M059J (cell line): ENCODE data around the gene SLC47A1. TPM values are rescaled to one million over a fixed set of nuclear protein-coding genes. Genes with fewer than 3 reads are reported as not detected.

Experiments
- DNase-seq: peaks from one replicate; pipeline ENCODE4 v3.0.0-alpha.2; 2012; ENCODE audit warnings: low read depth
- total RNA-seq: library from RNA; depleted of rRNA; stranded (reverse); fragments of >200 nt; shearing (Covaris generic); gene quantifications from 2 replicates; pipeline ENCODE4 v1.2.3, GENCODE V29; 2014; rRNA removed

The SLC47A1 gene
- total RNA-seq, 1 experiment from 2014 or later = 0.02 TPM

DNA sequence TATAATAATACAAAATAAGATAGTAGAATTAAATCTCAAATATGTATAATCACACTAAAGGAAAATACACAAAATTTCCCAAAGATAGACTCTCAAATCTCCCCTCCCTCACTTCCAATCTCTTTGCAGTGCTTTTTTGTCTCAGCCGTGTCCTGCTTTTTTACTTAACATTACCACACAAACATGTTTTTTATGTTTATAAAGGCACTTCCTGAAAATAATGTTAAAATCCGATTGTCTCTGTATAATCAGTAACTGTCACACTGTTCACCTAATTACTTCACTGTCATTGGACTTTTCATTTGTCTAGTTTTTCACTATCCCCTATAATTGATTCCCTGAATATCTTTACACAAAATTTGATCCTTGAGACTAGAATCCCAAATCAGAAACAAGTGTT lies 76.7 kb downstream of the SLC47A1 start:
- DNase-seq = no peak

GRCh38 chr17:19610879-19611278 lies 77.2 kb downstream of the SLC47A1 start:
- no peak for DNase-seq

DNA sequence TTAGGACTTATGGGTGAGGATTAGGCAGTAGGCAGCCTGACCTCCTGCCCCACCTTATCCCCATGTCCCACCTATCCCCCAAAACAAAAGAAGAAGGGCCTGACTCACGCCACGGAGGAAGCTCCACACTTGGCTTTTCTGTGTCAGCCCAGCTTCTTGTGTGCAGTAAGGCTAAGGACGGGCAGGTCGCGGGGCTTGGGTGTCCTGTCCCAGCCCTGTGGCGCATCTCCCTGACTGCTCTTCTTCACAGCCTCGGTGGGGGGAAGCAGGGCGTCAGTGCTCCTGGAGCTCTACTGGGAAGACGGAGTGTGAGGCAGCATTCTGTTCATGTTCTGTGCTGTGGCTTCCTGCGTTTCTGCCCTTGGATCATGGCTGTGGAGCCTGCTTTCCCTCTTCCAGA lies 80.3 kb downstream of the SLC47A1 start:
- DNase-seq = no peak

DNA sequence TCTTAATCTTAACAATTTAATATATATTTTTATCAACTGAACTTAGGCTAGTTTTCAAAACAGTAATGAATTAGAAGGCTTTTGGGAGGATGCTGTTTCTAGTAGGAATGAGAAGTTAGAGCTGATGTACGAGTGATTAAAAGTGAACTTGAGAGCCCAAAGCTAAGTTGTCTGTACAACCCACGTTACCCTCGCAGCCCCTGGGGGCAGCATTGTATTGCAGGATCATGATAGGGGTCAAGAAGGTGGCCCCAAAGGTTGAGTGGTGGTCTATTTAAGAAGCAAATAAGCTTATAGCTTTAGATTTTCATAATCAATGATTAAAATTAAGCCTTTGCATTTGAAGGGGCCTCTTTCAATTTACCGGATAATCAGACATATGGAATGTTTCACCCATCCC lies 81.2 kb downstream of the SLC47A1 start:
- DNase-seq = no peak

DNA sequence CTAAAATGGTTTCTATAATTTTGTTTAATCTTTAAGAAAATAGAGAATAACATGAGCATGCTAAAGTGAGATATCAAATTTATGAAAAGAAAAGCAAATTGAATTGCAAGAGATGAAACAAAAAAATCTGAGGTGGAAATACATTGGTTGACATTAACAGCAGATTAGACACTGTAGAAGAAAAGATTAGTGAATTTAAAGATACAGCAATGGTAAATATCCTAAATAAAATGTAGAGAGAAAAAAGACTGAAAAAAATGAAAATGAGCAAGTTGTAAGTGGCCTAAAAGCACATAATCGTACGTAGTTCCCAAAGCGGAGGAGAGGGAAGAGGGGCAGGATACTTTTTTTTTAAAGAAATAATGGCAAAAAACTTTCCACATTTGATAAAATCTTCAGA lies 84.4 kb downstream of the SLC47A1 start:
- no peak for DNase-seq

GRCh38 chr17:19619705-19620325 lies 86.2 kb downstream of the SLC47A1 start:
- DNase-seq = no peak

DNA sequence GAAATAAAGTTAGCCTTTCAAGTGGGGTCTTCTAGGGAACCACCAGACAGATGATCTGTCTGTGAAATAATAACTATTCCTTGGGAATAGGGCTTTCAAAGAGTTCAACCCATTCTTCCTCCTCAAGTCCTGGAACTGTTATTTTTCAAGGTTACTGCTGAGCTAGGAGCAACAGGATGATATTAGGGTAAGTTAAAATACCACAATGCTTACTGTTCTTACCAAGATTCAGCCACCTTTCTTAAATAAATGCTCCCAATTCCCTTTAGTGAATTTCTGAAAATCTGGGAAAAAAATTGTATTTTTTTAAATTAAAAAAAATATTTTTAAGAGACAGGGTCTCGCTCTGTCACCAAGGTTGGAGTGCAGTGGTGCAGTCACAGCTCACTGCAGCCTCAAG lies 88.0 kb downstream of the SLC47A1 start:
- DNase-seq = no peak

- DNase-seq = no peak
Observed at GRCh38 chr17:19626079-19626478, 92.4 kb downstream of the SLC47A1 start.

Other genes starting within 250 kb of the SLC47A1 start
- gene B9D1, start 171.1 kb upstream of the SLC47A1 start, total RNA-seq = 20.6 and 31.7 TPM in 2 replicates
- 13.8 and 25.3 TPM in 2 replicates for gene MAPK7, start 155.4 kb upstream of the SLC47A1 start, total RNA-seq
- gene MFAP4, start 146.7 kb upstream of the SLC47A1 start, total RNA-seq = 0.07 TPM in 1 of 2 replicates, not detected in the other
- gene RNF112, start 122.6 kb upstream of the SLC47A1 start, total RNA-seq = 0.39 TPM in 1 of 2 replicates, not detected in the other
- 62.5 and 81.8 TPM in 2 replicates for gene ALDH3A2, start 114.9 kb downstream of the SLC47A1 start, total RNA-seq
- not detected in 2 replicates for gene SLC47A2, start 182.7 kb downstream of the SLC47A1 start, total RNA-seq
- gene ALDH3A1, start 214.4 kb downstream of the SLC47A1 start, total RNA-seq = not detected in 2 replicates